K562 (cell line): ENCODE results near the gene DBP. TPM values are rescaled to one million over a fixed set of nuclear protein-coding genes. Genes with fewer than 3 reads are reported as not detected.

Experiments used
- ARID2 ChIP-seq: fragments of 450-650 bp; IDR thresholded peaks from 2 replicates; pipeline ENCODE4 v1.6.1; 2017; ENCODE audit warnings: antibody characterized with exemption, mild to moderate bottlenecking
- ATF6 ChIP-seq: sonication (generic); formaldehyde crosslinking; IDR thresholded peaks from 2 replicates; pipeline ENCODE4 v1.4.0; 2020; ENCODE audit warnings: mild to moderate bottlenecking, missing genetic modification reagents
- CBX2 ChIP-seq: fragments of 200-600 bp; sonication (generic); IDR thresholded peaks from one replicate; pipeline ENCODE4 v1.6.1; 2012; ENCODE audit warnings: mild to moderate bottlenecking, low read length, inconsistent platforms; ENCODE audit not compliant: insufficient read depth, poor library complexity, severe bottlenecking
- CHCHD3 ChIP-seq: fragments of 250-450 bp; sonication (Bioruptor Pico); IDR thresholded peaks from 2 replicates; pipeline ENCODE4 v2.1.2; 2022; ENCODE audit warnings: mild to moderate bottlenecking
- CHD1 ChIP-seq: fragments of 200-600 bp; sonication (generic); IDR thresholded peaks from one replicate; pipeline ENCODE4 v1.6.1; 2012; ENCODE audit warnings: mild to moderate bottlenecking, moderate library complexity, low read length, inconsistent platforms
- DDX20 ChIP-seq: fragments of 450-650 bp; IDR thresholded peaks from 2 replicates; pipeline ENCODE4 v1.6.1; 2016; ENCODE audit warnings: missing genetic modification characterization, low read depth, mild to moderate bottlenecking, missing compliant biosample characterization, moderate library complexity
- E2F4 ChIP-seq: sonication (generic); formaldehyde crosslinking; IDR thresholded peaks from 2 replicates; pipeline ENCODE4 v1.8.0; 2022; ENCODE audit warnings: mild to moderate bottlenecking, low read depth, missing genetic modification reagents
- EWSR1 ChIP-seq: fragments of 450-650 bp; IDR thresholded peaks from 2 replicates; pipeline ENCODE4 v1.6.1; 2018; ENCODE audit warnings: borderline replicate concordance, mild to moderate bottlenecking, low read depth, moderate library complexity; ENCODE audit not compliant: partially characterized antibody
- HDAC8 ChIP-seq: fragments of 450-650 bp; IDR thresholded peaks from 2 replicates; pipeline ENCODE4 v1.6.1; 2016; ENCODE audit warnings: mild to moderate bottlenecking, missing genetic modification characterization, moderate library complexity, missing compliant biosample characterization
- JUN ChIP-seq, 2 experiments: sonication (generic) in 1 of 2; formaldehyde crosslinking in 1 of 2; IDR thresholded peaks; 2 replicates each; pipeline versions ENCODE4 v1.6.1 to v1.8.0; 2012 to 2022; ENCODE audit warnings: borderline replicate concordance in 2 of 2, mild to moderate bottlenecking in 2 of 2, improper control_type of control experiment in 1 of 2, low read depth in 1 of 2, low read length in 1 of 2, missing genetic modification reagents in 1 of 2
- KDM1A ChIP-seq, 2 experiments: fragments of 450-650 bp; IDR thresholded peaks; 2 replicates each; pipeline ENCODE4 v1.6.1; 2016; ENCODE audit warnings: mild to moderate bottlenecking in 2 of 2
- NCOR1 ChIP-seq: fragments of 450-650 bp; IDR thresholded peaks from 2 replicates; pipeline ENCODE4 v1.6.1; 2016; ENCODE audit warnings: mild to moderate bottlenecking, moderate library complexity
- NFATC3 ChIP-seq: fragments of 450-650 bp; IDR thresholded peaks from 2 replicates; pipeline ENCODE4 v1.6.1; 2017; ENCODE audit warnings: mild to moderate bottlenecking
- PHF21A ChIP-seq: fragments of 450-650 bp; IDR thresholded peaks from 2 replicates; pipeline ENCODE4 v1.6.1; 2017; ENCODE audit warnings: low read depth, borderline replicate concordance
- POLR3G ChIP-seq: IDR thresholded peaks from 2 replicates; pipeline ENCODE4 v1.6.1; 2011; ENCODE audit not compliant: insufficient read length, insufficient replicate concordance; ENCODE audit errors: extremely low read depth
- RAD51 ChIP-seq: fragments of 450-650 bp; IDR thresholded peaks from 2 replicates; pipeline ENCODE4 v1.7.1; 2016; ENCODE audit warnings: low read depth, mild to moderate bottlenecking, borderline replicate concordance
- SIN3B ChIP-seq: fragments of 450-650 bp; IDR thresholded peaks from 2 replicates; pipeline ENCODE4 v1.6.1; 2017; ENCODE audit warnings: low read depth, mild to moderate bottlenecking, moderate library complexity
- SMC3 ChIP-seq: conservative IDR thresholded peaks from 2 replicates; pipeline ENCODE4 v1.6.1; 2011; ENCODE audit warnings: low read depth, low read length, improper control_type of control experiment; ENCODE audit not compliant: insufficient read depth
- USF2 ChIP-seq: sonication (generic); formaldehyde crosslinking; IDR thresholded peaks from 2 replicates; pipeline ENCODE4 v1.5.0; 2020; ENCODE audit warnings: missing genetic modification reagents
- ZNF174 ChIP-seq: fragments of 250-450 bp; sonication (Bioruptor Pico); IDR thresholded peaks from 2 replicates; pipeline ENCODE4 v1.4.0; 2020; ENCODE audit warnings: mild to moderate bottlenecking
- ZNF695 ChIP-seq: fragments of 450-650 bp; formaldehyde crosslinking; IDR thresholded peaks from 2 replicates; pipeline ENCODE4 v1.4.0; 2020; ENCODE audit warnings: mild to moderate bottlenecking, moderate library complexity
- ZNF696 ChIP-seq: fragments of 250-450 bp; sonication (Bioruptor Pico); conservative IDR thresholded peaks from 2 replicates; pipeline ENCODE4 v1.4.0; 2020; ENCODE audit warnings: mild to moderate bottlenecking, moderate library complexity
- ZSCAN29 ChIP-seq: fragments of 450-650 bp; IDR thresholded peaks from 2 replicates; pipeline ENCODE4 v1.6.1; 2017
- polyA plus RNA-seq, 8 experiments: library from polyadenylated mRNA; depleted of rRNA in 4 of 8; stranded (reverse) in 5 of 8; unstranded in 3 of 8; fragments of >200 nt; fragmentation: Nextera tagmentation in 2 of 8; fragmentation: Illumina TruSeq in 1 of 8; extraction: Ambion mirVana in 2 of 8; extraction: Trizol in 1 of 8; gene quantifications; 2 replicates each; pipeline versions ENCODE4 v1.2.1 to v1.2.3, GENCODE V29; 2011 to 2014; ENCODE audit warnings: inconsistent platforms in 1 of 8, missing spikeins in 1 of 8
- total RNA-seq, 7 experiments: library from RNA; depleted of rRNA in 6 of 7; stranded (reverse); fragments of >200 nt in 6 of 7; fragmentation: Illumina TruSeq in 2 of 7; extraction: Trizol in 2 of 7; gene quantifications; 2 replicates each; pipeline versions ENCODE4 v1.2.1 to v1.2.3, GENCODE V29; 2011 to 2021; ENCODE audit warnings: low replicate concordance in 1 of 7

DBP gene
- total and polyA plus RNA-seq, 9 of the 15 experiments (the other 6 are each of a cell fraction or from before 2014, with no cell fraction given): 0.25 to 5.5 (median 1.8) TPM

- TF ChIP-seq NCOR1 (no peak), USF2 (CRISPR knock-in tag) (no peak), EWSR1 (no peak), DDX20 (no peak), RAD51 (no peak), SMC3 (peak; percentile 94), SIN3B (no peak), ZNF174 (no peak), CHCHD3 (CRISPR knock-in tag) (no peak), HDAC8 (tag) (no peak), ATF6 (no peak), CHD1 (no peak), ZSCAN29 (no peak), NFATC3 (no peak), PHF21A (no peak), CBX2 (no peak), ARID2 (no peak), POLR3G (no peak), JUN (IDR thresholded peaks at IDR 0.05; ENCODE audit: borderline replicate concordance, low read depth, low read length) (no peak), JUN (CRISPR knock-in tag; IDR thresholded peaks at IDR 0.05; ENCODE audit: borderline replicate concordance) (peak; percentile 26; the same call in 1 of the 2 replicates), KDM1A (IDR thresholded peaks at IDR 0.05) (no peak), E2F4 (no peak), ZNF696 (CRISPR knock-in tag) (no peak), ZNF695 (CRISPR knock-in tag) (no peak)
Measured at GRCh38 chr19:48674921-48675824, 38.0 kb upstream of the DBP start (continued).
